Astrocyte (in vitro differentiated cells and primary cell): Measurements from ENCODE around the gene RPLP2.

ENCODE experiments used
- CTCF ChIP-seq: IDR thresholded peaks from 2 replicates; pipeline ENCODE4 v1.5.1; 2011; ENCODE audit warnings: low read depth, mild to moderate bottlenecking, inconsistent platforms, low read length, moderate library complexity; ENCODE audit not compliant: insufficient read depth
- EZH2 ChIP-seq: IDR thresholded peaks from 2 replicates; pipeline ENCODE4 v1.6.1; 2012; ENCODE audit warnings: mild to moderate bottlenecking, low read length, inconsistent platforms; ENCODE audit not compliant: insufficient read depth

GRCh38 chr11:766106-766935 is 43.4 kb upstream of the RPLP2 start:
- TF ChIP-seq CTCF: no peak
- no peak for TF ChIP-seq EZH2
